Left ventricle myocardium inferior (tissue), 1 donor: ENCODE results near the gene PAFAH2. TPM values are rescaled to one million over a fixed set of nuclear protein-coding genes. Genes with fewer than 3 reads are reported as not detected.

Source experiments
- DNase-seq: peaks from one replicate; pipeline ENCODE4 v3.0.0-alpha.2; 2020
- H3K27ac ChIP-seq: fragments of 200-600 bp; replicated peaks from 2 replicates; pipeline ENCODE4 v1.8.0; 2021
- H3K27me3 ChIP-seq: fragments of 200-600 bp; 2 replicates; pipeline ENCODE4 v1.8.0; 2021; ENCODE audit warnings: low read depth
- H3K36me3 ChIP-seq: fragments of 200-600 bp; 2 replicates; pipeline ENCODE4 v1.8.0; 2021
- H3K4me1 ChIP-seq: fragments of 200-600 bp; 2 replicates; pipeline ENCODE4 v1.8.0; 2021
- H3K4me3 ChIP-seq: fragments of 200-600 bp; 2 replicates; pipeline ENCODE4 v1.8.0; 2021; ENCODE audit warnings: mild to moderate bottlenecking, moderate library complexity
- H3K9me3 ChIP-seq: fragments of 200-600 bp; replicated peaks from 2 replicates; pipeline ENCODE4 v1.8.0; 2021
- intact Hi-C: fragments of 100-400 bp; cut with micrococcal nuclease; formaldehyde crosslinking; loops from one replicate; pipeline ENCODE4 v1.11.0; 2022
- total RNA-seq: library from RNA; stranded (reverse); fragmentation: NEBNext Ultra II Directional; extraction: Animal tissue kit (Norgen Biotek cat#: 25700); gene quantifications from one replicate; pipeline ENCODE4 v1.2.1, GENCODE V29; 2021
- TF ChIP-seq, protein P1 (sequence below): fragments of 200-600 bp; IDR thresholded peaks from 2 replicates; pipeline ENCODE4 v1.8.0; 2021; ENCODE audit warnings: antibody characterized with exemption, mild to moderate bottlenecking, borderline replicate concordance
- donor health status: DM: no; HTN: yes; CAD: no; lungs with severe emphysema.

PAFAH2 gene
- total RNA-seq, 1 donor from 2014 or later: 10.6 TPM

DNA sequence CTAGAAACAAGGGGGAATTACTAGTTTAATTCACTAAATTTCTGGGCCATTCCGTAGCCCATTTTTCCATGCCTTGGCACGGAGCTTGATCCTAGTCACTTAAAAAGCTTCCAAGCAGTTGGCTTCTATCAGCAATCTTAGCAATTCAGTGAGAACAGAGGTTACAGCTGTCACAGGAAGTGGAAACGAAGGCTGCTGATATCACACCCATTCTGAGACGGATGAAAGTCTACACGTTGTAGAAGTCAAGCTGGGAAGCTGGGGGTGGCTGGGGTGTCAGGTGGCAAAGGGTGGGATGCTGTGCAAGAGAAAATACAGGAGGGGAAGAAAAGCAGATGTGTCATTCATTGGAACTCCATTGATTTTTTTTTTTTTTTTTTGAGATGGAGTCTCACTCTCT, 79.9 kb downstream of the PAFAH2 start:
- DNase-seq: no peak
- H3K4me1 ChIP-seq: peaks cover 19% of the 10 kb centered on the region
- TF ChIP-seq, protein P1, sequence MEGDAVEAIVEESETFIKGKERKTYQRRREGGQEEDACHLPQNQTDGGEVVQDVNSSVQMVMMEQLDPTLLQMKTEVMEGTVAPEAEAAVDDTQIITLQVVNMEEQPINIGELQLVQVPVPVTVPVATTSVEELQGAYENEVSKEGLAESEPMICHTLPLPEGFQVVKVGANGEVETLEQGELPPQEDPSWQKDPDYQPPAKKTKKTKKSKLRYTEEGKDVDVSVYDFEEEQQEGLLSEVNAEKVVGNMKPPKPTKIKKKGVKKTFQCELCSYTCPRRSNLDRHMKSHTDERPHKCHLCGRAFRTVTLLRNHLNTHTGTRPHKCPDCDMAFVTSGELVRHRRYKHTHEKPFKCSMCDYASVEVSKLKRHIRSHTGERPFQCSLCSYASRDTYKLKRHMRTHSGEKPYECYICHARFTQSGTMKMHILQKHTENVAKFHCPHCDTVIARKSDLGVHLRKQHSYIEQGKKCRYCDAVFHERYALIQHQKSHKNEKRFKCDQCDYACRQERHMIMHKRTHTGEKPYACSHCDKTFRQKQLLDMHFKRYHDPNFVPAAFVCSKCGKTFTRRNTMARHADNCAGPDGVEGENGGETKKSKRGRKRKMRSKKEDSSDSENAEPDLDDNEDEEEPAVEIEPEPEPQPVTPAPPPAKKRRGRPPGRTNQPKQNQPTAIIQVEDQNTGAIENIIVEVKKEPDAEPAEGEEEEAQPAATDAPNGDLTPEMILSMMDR: no peak
- intact Hi-C loops: no loop called here
- H3K27ac ChIP-seq: no peak overlapping the region
- H3K9me3 ChIP-seq: no peaks in the 10 kb centered on the region
- no peaks in the 10 kb centered on the region for H3K27me3 ChIP-seq
- H3K4me3 ChIP-seq: no peak overlapping the region
- H3K36me3 ChIP-seq: no peaks in the 10 kb centered on the region

DNA sequence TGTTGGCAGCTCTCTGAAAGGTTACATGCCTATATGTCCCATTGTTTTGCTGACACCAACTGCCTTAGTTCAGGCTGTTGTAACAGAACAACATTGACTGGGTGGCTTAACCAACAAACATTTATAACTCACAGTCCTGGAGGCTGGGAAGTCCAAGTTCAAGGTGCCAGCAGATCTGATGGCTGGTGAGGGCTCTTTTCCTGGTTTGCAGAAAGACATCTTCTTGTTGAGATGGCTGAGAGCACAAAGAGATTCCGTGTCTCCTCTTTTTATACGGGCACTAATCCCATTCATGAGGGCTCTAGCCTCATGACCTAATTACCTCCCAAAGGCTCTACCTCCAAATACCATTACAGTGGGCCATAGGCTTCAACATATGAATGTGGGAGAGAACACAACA, 81.4 kb downstream of the PAFAH2 start:
- H3K27ac ChIP-seq: no peak overlapping the region
- intact Hi-C loops: no loop called here
- TF ChIP-seq, protein P1: no peak
- no peak overlapping the region for H3K4me3 ChIP-seq
- no peak for DNase-seq
- no peaks in the 10 kb centered on the region for H3K27me3 ChIP-seq
- H3K36me3 ChIP-seq: no peaks in the 10 kb centered on the region
- peaks cover 12% of the 10 kb centered on the region for H3K4me1 ChIP-seq
- no peaks in the 10 kb centered on the region for H3K9me3 ChIP-seq

DNA sequence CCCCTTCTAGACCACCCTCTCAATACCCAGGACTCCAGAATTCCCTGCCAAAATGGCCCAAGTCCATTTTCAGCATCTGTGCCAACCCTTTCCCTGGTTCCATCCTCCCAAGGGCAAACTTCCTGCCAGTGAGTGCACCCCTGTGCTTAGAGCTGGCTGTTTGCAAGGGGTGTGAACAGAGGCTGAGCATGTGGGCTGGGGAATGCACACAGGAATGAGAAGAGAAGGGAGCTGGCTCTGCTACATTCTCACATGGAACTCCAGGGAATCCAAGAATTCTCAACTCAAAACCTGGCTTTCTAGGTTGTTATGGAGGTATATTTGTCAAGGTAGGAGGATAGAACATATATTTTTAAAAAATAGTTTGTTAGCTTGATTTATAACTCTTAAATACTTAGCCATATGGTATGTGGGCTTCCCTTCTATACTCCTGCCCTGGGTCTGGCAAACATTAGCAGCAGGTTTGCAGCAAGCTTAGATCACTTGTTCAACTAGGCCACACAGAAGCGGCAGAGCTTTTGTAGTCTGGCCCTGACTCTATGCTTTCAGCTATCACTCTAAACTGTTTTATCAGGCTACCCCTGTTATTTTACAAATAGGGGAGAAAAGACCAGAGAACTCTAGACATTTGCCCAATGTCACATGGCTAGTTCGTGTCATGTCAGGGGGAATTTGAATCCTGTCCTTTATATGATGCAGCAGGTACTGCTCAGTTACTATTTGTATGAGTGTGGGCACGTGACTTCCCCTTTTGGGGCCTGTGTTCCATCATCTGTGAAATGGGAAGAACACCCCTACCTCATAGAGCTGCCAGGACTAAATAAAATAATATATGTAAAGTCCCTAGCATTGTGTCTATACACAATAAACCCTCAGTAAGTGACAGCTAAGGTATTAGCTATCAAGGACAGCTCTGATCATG, 83.5 kb downstream of the PAFAH2 start:
- H3K4me1 ChIP-seq: peaks cover 12% of the 10 kb centered on the region
- H3K27me3 ChIP-seq: no peaks in the 10 kb centered on the region
- no peaks in the 10 kb centered on the region for H3K9me3 ChIP-seq
- H3K27ac ChIP-seq: peak overlapping the region; percentile 52
- H3K36me3 ChIP-seq: no peaks in the 10 kb centered on the region
- TF ChIP-seq, protein P1: no peak
- DNase-seq: no peak
- no peak overlapping the region for H3K4me3 ChIP-seq
- intact Hi-C loops: no loop called here

DNA sequence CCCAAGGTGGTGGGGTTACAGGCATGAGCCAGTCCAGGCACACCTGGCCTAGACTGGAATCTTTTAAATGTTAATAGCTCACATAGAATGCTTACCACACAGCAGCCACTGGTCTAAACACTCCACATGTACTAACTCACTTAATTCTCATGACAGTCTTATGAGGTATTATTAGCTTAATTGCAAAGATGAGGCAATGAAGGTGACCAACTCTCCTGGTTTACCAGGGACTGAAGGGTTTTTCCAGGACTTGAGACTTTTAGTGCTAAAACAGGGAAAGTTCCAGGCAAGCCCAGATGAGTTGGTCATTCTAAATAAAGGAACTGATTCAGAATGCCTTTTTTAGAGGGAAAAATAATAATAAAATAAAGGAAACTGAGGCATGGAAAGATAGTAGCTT, 84.7 kb downstream of the PAFAH2 start:
- no peaks in the 10 kb centered on the region for H3K36me3 ChIP-seq
- TF ChIP-seq, protein P1: no peak
- intact Hi-C loops: no loop called here
- no peak overlapping the region for H3K4me3 ChIP-seq
- DNase-seq: no peak
- H3K4me1 ChIP-seq: peaks cover 12% of the 10 kb centered on the region
- no peaks in the 10 kb centered on the region for H3K27me3 ChIP-seq
- no peak overlapping the region for H3K27ac ChIP-seq
- no peaks in the 10 kb centered on the region for H3K9me3 ChIP-seq

DNA sequence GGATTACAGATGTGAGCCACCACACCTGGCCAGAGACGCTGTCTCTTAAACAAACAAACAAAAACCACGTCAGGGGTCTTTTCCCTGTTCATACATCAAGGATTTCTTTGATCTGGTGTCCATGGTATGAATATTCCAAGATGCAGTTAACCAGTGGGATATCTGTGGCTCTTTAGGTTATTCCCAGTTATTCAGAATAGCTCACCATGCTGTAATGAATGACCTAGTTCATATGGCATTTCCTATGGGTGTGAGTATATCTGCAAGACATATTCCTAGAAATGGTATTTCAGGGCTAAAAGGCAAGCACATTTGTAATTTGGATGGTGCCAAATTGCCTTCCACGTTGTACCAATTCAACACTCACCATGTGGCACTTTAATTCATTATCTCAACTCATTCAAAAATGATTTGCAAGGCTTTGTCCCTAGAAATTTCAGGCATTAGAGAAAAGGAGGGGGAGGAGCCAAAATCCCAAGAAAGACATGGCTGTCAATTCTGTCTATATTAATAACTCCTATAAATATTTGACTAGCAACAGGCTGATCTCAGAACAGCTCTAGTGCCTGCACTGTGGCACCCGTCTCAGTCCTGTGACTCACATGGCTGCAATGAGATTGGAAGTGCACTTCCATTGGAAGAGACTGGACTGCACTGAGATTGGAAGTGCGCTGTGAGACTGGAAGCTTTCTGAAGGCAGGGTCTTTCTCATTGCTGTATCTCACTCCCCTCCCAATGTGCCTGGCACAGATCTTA, 85.6 kb downstream of the PAFAH2 start:
- Histone ChIP-seq H3K4me1 (peaks cover 13% of the 10 kb centered on the region), H3K27ac (no peak overlapping the region), H3K4me3 (no peak overlapping the region), H3K9me3 (no peaks in the 10 kb centered on the region), H3K27me3 (no peaks in the 10 kb centered on the region), H3K36me3 (no peaks in the 10 kb centered on the region)
- intact Hi-C loops: no loop called here
- DNase-seq: no peak
- TF ChIP-seq, protein P1: no peak
